Smooth muscle cell (in vitro differentiated cells): ENCODE measurements around the gene NRG3. TPM values are rescaled to one million over a fixed set of nuclear protein-coding genes. Genes with fewer than 3 reads are reported as not detected.

Experiments
- DNase-seq: peaks from one replicate; lab custom pipeline; 2025; ENCODE audit not compliant: unreplicated experiment; lab: John Stamatoyannopoulos, UW
- H2AFZ ChIP-seq: fragments of 200-600 bp; sonication (generic); 2 replicates; pipeline ENCODE4 v1.6.0; 2016; ENCODE audit warnings: antibody characterized with exemption, low read depth, mild to moderate bottlenecking
- H3F3A ChIP-seq: fragments of 200-600 bp; sonication (generic); 2 replicates; pipeline ENCODE4 v1.6.0; 2017; ENCODE audit warnings: antibody characterized with exemption, low read depth
- H3K27ac ChIP-seq: fragments of 200-600 bp; sonication (generic); 2 replicates; pipeline ENCODE4 v1.5.1; 2016; ENCODE audit warnings: low read depth, mild to moderate bottlenecking
- H3K27me3 ChIP-seq: fragments of 200-600 bp; sonication (generic); 2 replicates; pipeline ENCODE4 v1.6.1; 2016; ENCODE audit warnings: low read depth, mild to moderate bottlenecking
- H3K36me3 ChIP-seq: fragments of 200-600 bp; sonication (generic); 2 replicates; pipeline ENCODE4 v1.5.1; 2016; ENCODE audit warnings: low read depth
- H3K4me1 ChIP-seq: fragments of 200-600 bp; sonication (generic); 2 replicates; pipeline ENCODE4 v1.5.1; 2016; ENCODE audit warnings: low read depth
- H3K4me2 ChIP-seq: fragments of 200-600 bp; sonication (generic); 2 replicates; pipeline ENCODE4 v1.6.0; 2016; ENCODE audit warnings: mild to moderate bottlenecking
- H3K4me3 ChIP-seq: fragments of 200-600 bp; sonication (generic); 2 replicates; pipeline ENCODE4 v1.5.1; 2016; ENCODE audit warnings: mild to moderate bottlenecking
- H3K79me2 ChIP-seq: fragments of 200-600 bp; sonication (generic); 2 replicates; pipeline ENCODE4 v1.6.0; 2016; ENCODE audit warnings: low read depth, mild to moderate bottlenecking
- H3K9ac ChIP-seq: fragments of 200-600 bp; sonication (generic); 2 replicates; pipeline ENCODE4 v1.6.0; 2016; ENCODE audit warnings: low read depth
- H3K9me3 ChIP-seq: fragments of 200-600 bp; sonication (generic); replicated peaks from 2 replicates; pipeline ENCODE4 v1.5.1; 2016; ENCODE audit warnings: low read depth
- H4K20me1 ChIP-seq: fragments of 200-600 bp; sonication (generic); 2 replicates; pipeline ENCODE4 v1.6.0; 2016; ENCODE audit warnings: low read depth
- CTCF ChIP-seq: fragments of 200-600 bp; sonication (generic); IDR thresholded peaks from 2 replicates; pipeline ENCODE4 v1.5.1; 2017; ENCODE audit warnings: borderline replicate concordance, mild to moderate bottlenecking, antibody characterized with exemption; ENCODE audit not compliant: insufficient read depth, poor library complexity, severe bottlenecking
- WGBS: methylation state at CpG from one replicate; pipeline ENCODE4 v1.1.7; 2016; ENCODE audit warnings: low lambda C conversion rate; 5-methylcytosine and 5-hydroxymethylcytosine counted together
- polyA plus RNA-seq: library from polyadenylated mRNA; unstranded; fragments of >200 nt; fragmentation: Nextera tagmentation; extraction: Ambion mirVana; gene quantifications from 2 replicates; pipeline ENCODE4 v1.2.1, GENCODE V29; 2016
- total RNA-seq: library from RNA; depleted of rRNA; stranded (reverse); fragments of >200 nt; gene quantifications from 2 replicates; pipeline ENCODE4 v1.2.3, GENCODE V29; 2014

Gene NRG3
- total and polyA plus RNA-seq, 2 experiments from 2014 or later, result 4.0 to 4.8 TPM

GRCh38 chr10:82245906-82246560 is 371.0 kb downstream of the NRG3 start:
- peak overlapping the region; percentile 33 for H3K4me2 ChIP-seq
- no peak overlapping the region for H3K9ac ChIP-seq
- peaks cover 3% of the 10 kb centered on the region for H3K4me1 ChIP-seq
- 69% methylated on average over 4 of the region's 4 CpGs for WGBS
- H3F3A ChIP-seq, result no peaks in the 10 kb centered on the region
- H3K36me3 ChIP-seq, result no peaks in the 10 kb centered on the region
- H3K4me3 ChIP-seq, result no peak overlapping the region
- H3K9me3 ChIP-seq, result no peaks in the 10 kb centered on the region
- H4K20me1 ChIP-seq, result no peaks in the 10 kb centered on the region
- no peak overlapping the region for H3K27ac ChIP-seq
- H2AFZ ChIP-seq, result no peak overlapping the region
- no peak for DNase-seq
- TF ChIP-seq CTCF, result no peak
- no peaks in the 10 kb centered on the region for H3K79me2 ChIP-seq
- no peaks in the 10 kb centered on the region for H3K27me3 ChIP-seq

GRCh38 chr10:82249141-82249540 is 374.1 kb downstream of the NRG3 start:
- Histone ChIP-seq H3K36me3 (no peaks in the 10 kb centered on the region), H3K4me2 (no peak overlapping the region), H3K4me1 (peaks cover 7% of the 10 kb centered on the region), H4K20me1 (no peaks in the 10 kb centered on the region), H3K27ac (no peak overlapping the region), H3K9me3 (no peaks in the 10 kb centered on the region), H2AFZ (no peak overlapping the region), H3F3A (no peaks in the 10 kb centered on the region), H3K4me3 (no peak overlapping the region), H3K27me3 (no peaks in the 10 kb centered on the region), H3K79me2 (no peaks in the 10 kb centered on the region), H3K9ac (no peak overlapping the region)
- no peak for TF ChIP-seq CTCF
- no peak for DNase-seq
- WGBS, result 94% methylated on average over 1 of the region's 1 CpG

GRCh38 chr10:82251222-82251906 is 376.4 kb downstream of the NRG3 start:
- Histone ChIP-seq H3K36me3 (no peaks in the 10 kb centered on the region), H3K79me2 (no peaks in the 10 kb centered on the region), H3K4me2 (no peak overlapping the region), H3K4me1 (peaks cover 7% of the 10 kb centered on the region), H3K4me3 (no peak overlapping the region), H3K9me3 (no peaks in the 10 kb centered on the region), H3F3A (no peaks in the 10 kb centered on the region), H4K20me1 (no peaks in the 10 kb centered on the region), H3K9ac (no peak overlapping the region), H3K27me3 (no peaks in the 10 kb centered on the region), H2AFZ (no peak overlapping the region), H3K27ac (no peak overlapping the region)
- no peak for TF ChIP-seq CTCF
- 85% methylated on average over 8 of the region's 8 CpGs for WGBS
- no peak for DNase-seq
